Measurements from ENCODE around the gene TERT.
"Not testable (repeated sequence)": the region's sequence is repeated elsewhere in the genome, so short reads cannot be mapped to it uniquely, and the experiment has no call there.

The TERT gene

GRCh38 chr5:1292139-1292538 is 2.7 kb downstream of the TERT start:
- no peak overlapping the region for H3K4me3 ChIP-seq (ENCODE audit: low read depth, low read length)
- TF ChIP-seq CTCF (IDR thresholded peaks at IDR 0.05; ENCODE audit: low read depth, low read length, missing control alignments): no peak
- no peak for DNase-seq (ENCODE audit: low read depth)

GRCh38 chr5:1291611-1292080 is 3.2 kb downstream of the TERT start:
- DNase-seq (ENCODE audit: low read depth): no peak
- TF ChIP-seq CTCF (IDR thresholded peaks at IDR 0.05; ENCODE audit: low read depth, low read length, missing control alignments): no peak
- H3K4me3 ChIP-seq (ENCODE audit: low read depth, low read length): no peak overlapping the region

GRCh38 chr5:1290956-1291355 is 3.9 kb downstream of the TERT start:
- DNase-seq (ENCODE audit: low read depth); H3K4me3 ChIP-seq (ENCODE audit: low read depth, low read length): not testable (repeated sequence)

- DNase-seq (ENCODE audit: low read depth); H3K4me3 ChIP-seq (ENCODE audit: low read depth, low read length): not testable (repeated sequence)
These were observed 5.3 kb downstream of the TERT start for GRCh38 chr5:1289559-1289958.

GRCh38 chr5:1288439-1289335 is 6.2 kb downstream of the TERT start:
- H3K4me3 ChIP-seq (ENCODE audit: low read depth, low read length): no peak overlapping the region
- no peak for TF ChIP-seq CTCF (IDR thresholded peaks at IDR 0.05; ENCODE audit: low read depth, low read length, missing control alignments)
- no peak for DNase-seq (ENCODE audit: low read depth)

GRCh38 chr5:1285883-1286291 is 9.0 kb downstream of the TERT start:
- TF ChIP-seq CTCF (IDR thresholded peaks at IDR 0.05; ENCODE audit: low read depth, low read length, missing control alignments): no peak
- no peak for DNase-seq (ENCODE audit: low read depth)
- no peak overlapping the region for H3K4me3 ChIP-seq (ENCODE audit: low read depth, low read length)

- no peak overlapping the region for H3K4me3 ChIP-seq (ENCODE audit: low read depth, low read length)
- TF ChIP-seq CTCF (IDR thresholded peaks at IDR 0.05; ENCODE audit: low read depth, low read length, missing control alignments): no peak
- DNase-seq (ENCODE audit: low read depth): no peak
These were observed 9.7 kb downstream of the TERT start for GRCh38 chr5:1285141-1285540.

GRCh38 chr5:1284336-1284970 is 10.4 kb downstream of the TERT start:
- DNase-seq (ENCODE audit: low read depth); H3K4me3 ChIP-seq (ENCODE audit: low read depth, low read length): not testable (repeated sequence)

- DNase-seq (ENCODE audit: low read depth); H3K4me3 ChIP-seq (ENCODE audit: low read depth, low read length): not testable (repeated sequence)
These were observed 11.2 kb downstream of the TERT start for GRCh38 chr5:1283729-1284041.

- H3K4me3 ChIP-seq (ENCODE audit: low read depth, low read length); DNase-seq (ENCODE audit: low read depth): not testable (repeated sequence)
These were observed 11.7 kb downstream of the TERT start for GRCh38 chr5:1282993-1283728.

Measured in GM12864 (cell line).